HG02759 (cell line): ENCODE data around the gene JMJD1C.
"Not testable (repeated sequence)": the region's sequence is repeated elsewhere in the genome, so short reads cannot be mapped to it uniquely, and the experiment has no call there.

Experiments
- ATAC-seq: cut with Tn5 transposase; IDR thresholded peaks from one replicate; pipeline ENCODE4 v1.9.1; 2021; ENCODE audit warnings: mild to moderate bottlenecking, moderate library complexity; ENCODE audit not compliant: unreplicated experiment

Gene JMJD1C

GRCh38 chr10:63465293-63466143 is at the start of gene JMJD1C:
JMJD1C (minus strand) TSS chr10:63465977; CDS start chr10:63465662, 315 bp downstream.
- peak; percentile 79 for ATAC-seq

GRCh38 chr10:63515002-63515763 is 49.4 kb upstream of the JMJD1C start:
- ATAC-seq, result no peak

- no peak for ATAC-seq
These were observed 40.8 kb upstream of the JMJD1C start for GRCh38 chr10:63506554-63506953.

- no peak for ATAC-seq
These were observed 39.8 kb upstream of the JMJD1C start for GRCh38 chr10:63505562-63505961.

- ATAC-seq, result no peak
These were observed 38.5 kb upstream of the JMJD1C start for GRCh38 chr10:63504145-63504881.

GRCh38 chr10:63503395-63503794 is 37.6 kb upstream of the JMJD1C start:
- ATAC-seq, result no peak

GRCh38 chr10:63502832-63503231 is 37.1 kb upstream of the JMJD1C start:
- no peak for ATAC-seq

- ATAC-seq, result no peak
These were observed 36.2 kb upstream of the JMJD1C start for GRCh38 chr10:63501954-63502353.

GRCh38 chr10:63500551-63500950 is 34.8 kb upstream of the JMJD1C start:
- not testable (repeated sequence) for ATAC-seq

- no peak for ATAC-seq
These were observed 32.9 kb upstream of the JMJD1C start for GRCh38 chr10:63498665-63499064.

- ATAC-seq, result no peak
These were observed 31.5 kb upstream of the JMJD1C start for GRCh38 chr10:63497321-63497720.

GRCh38 chr10:63496561-63496960 is 30.8 kb upstream of the JMJD1C start:
- no peak for ATAC-seq

GRCh38 chr10:63494951-63495350 is 29.2 kb upstream of the JMJD1C start:
- no peak for ATAC-seq

- ATAC-seq, result no peak
These were observed 27.2 kb upstream of the JMJD1C start for GRCh38 chr10:63493004-63493403.

- not testable (repeated sequence) for ATAC-seq
These were observed 26.5 kb upstream of the JMJD1C start for GRCh38 chr10:63492317-63492690.

GRCh38 chr10:63491588-63492316 is 26.0 kb upstream of the JMJD1C start:
- no peak for ATAC-seq

GRCh38 chr10:63489838-63490237 is 24.1 kb upstream of the JMJD1C start:
- ATAC-seq, result no peak

- no peak for ATAC-seq
These were observed 22.2 kb upstream of the JMJD1C start for GRCh38 chr10:63487990-63488389.

- no peak for ATAC-seq
These were observed 18.2 kb upstream of the JMJD1C start for GRCh38 chr10:63483983-63484382.

- no peak for ATAC-seq
These were observed 16.1 kb upstream of the JMJD1C start for GRCh38 chr10:63481815-63482421.
